MM.1S (cell line): ENCODE data around the gene YIF1A.

ENCODE experiments used
- DNase-seq: peaks from one replicate; pipeline ENCODE4 v3.0.0-alpha.2; 2015
- H2AFZ ChIP-seq: fragments of 300-600 bp; sonication (generic); 2 replicates; pipeline ENCODE4 v1.6.0; 2016; ENCODE audit warnings: antibody characterized with exemption, low read length
- H3F3A ChIP-seq: fragments of 300-600 bp; sonication (generic); 2 replicates; pipeline ENCODE4 v1.6.1; 2016; ENCODE audit warnings: mild to moderate bottlenecking, antibody characterized with exemption, low read length, moderate library complexity, mixed read lengths; ENCODE audit not compliant: insufficient read depth
- H3K27ac ChIP-seq: fragments of 300-600 bp; sonication (generic); 2 replicates; pipeline ENCODE4 v1.5.1; 2016; ENCODE audit warnings: mild to moderate bottlenecking, low read length
- H3K27me3 ChIP-seq: fragments of 300-600 bp; sonication (generic); replicated peaks from 2 replicates; pipeline ENCODE4 v1.6.0; 2016; ENCODE audit warnings: low read length; ENCODE audit not compliant: insufficient read depth
- H3K36me3 ChIP-seq: fragments of 300-600 bp; sonication (generic); replicated peaks from 2 replicates; pipeline ENCODE4 v1.6.1; 2016; ENCODE audit warnings: mild to moderate bottlenecking, low read length, mixed read lengths; ENCODE audit not compliant: insufficient read depth
- H3K4me1 ChIP-seq: fragments of 300-600 bp; sonication (generic); 2 replicates; pipeline ENCODE4 v1.6.1; 2016; ENCODE audit warnings: low read length, mixed read lengths
- H3K4me2 ChIP-seq: fragments of 300-600 bp; sonication (generic); 2 replicates; pipeline ENCODE4 v1.6.0; 2016; ENCODE audit warnings: low read depth, low read length
- H3K4me3 ChIP-seq: fragments of 300-600 bp; sonication (generic); 2 replicates; pipeline ENCODE4 v1.5.1; 2016; ENCODE audit warnings: low read length, mixed read lengths
- H3K79me2 ChIP-seq: fragments of 300-600 bp; sonication (generic); 2 replicates; pipeline ENCODE4 v1.6.1; 2016; ENCODE audit warnings: mixed run types, low read length, mixed read lengths
- H3K9ac ChIP-seq: fragments of 300-600 bp; sonication (generic); 2 replicates; pipeline ENCODE4 v1.6.1; 2016; ENCODE audit warnings: low read length, mixed read lengths
- H3K9me2 ChIP-seq: fragments of 300-600 bp; sonication (generic); replicated peaks from 2 replicates; pipeline ENCODE4 v1.6.1; 2016; ENCODE audit warnings: mild to moderate bottlenecking, low read length, mixed read lengths; ENCODE audit not compliant: insufficient read depth
- H3K9me3 ChIP-seq: fragments of 300-600 bp; sonication (generic); replicated peaks from 2 replicates; pipeline ENCODE4 v1.6.1; 2016; ENCODE audit warnings: mild to moderate bottlenecking, low read length, mixed read lengths; ENCODE audit not compliant: insufficient read depth
- H4K20me1 ChIP-seq: fragments of 300-600 bp; sonication (generic); 2 replicates; pipeline ENCODE4 v1.6.1; 2016; ENCODE audit warnings: mild to moderate bottlenecking, low read length, moderate library complexity, mixed read lengths; ENCODE audit not compliant: insufficient read depth
- CTCF ChIP-seq: fragments of 300-600 bp; sonication (generic); IDR thresholded peaks from 2 replicates; pipeline ENCODE4 v1.5.1; 2016; ENCODE audit warnings: antibody characterized with exemption, low read length, mixed read lengths
- EZH2 ChIP-seq: fragments of 300-600 bp; sonication (generic); optimal IDR thresholded peaks from 2 replicates; pipeline ENCODE3; 2017; ENCODE audit warnings: low read depth, mild to moderate bottlenecking, antibody characterized with exemption, low read length, mixed read lengths
- EZH2phosphoT487 ChIP-seq: fragments of 300-600 bp; sonication (generic); IDR thresholded peaks from 2 replicates; pipeline ENCODE4 v1.6.1; 2018; ENCODE audit warnings: antibody characterized with exemption, low read length

YIF1A gene

GRCh38 chr11:66239998-66240780 is 48.8 kb downstream of the YIF1A start:
- Histone ChIP-seq H3K9ac (no peak overlapping the region), H4K20me1 (no peaks in the 10 kb centered on the region), H3K9me2 (no peaks in the 10 kb centered on the region), H3K4me3 (no peak overlapping the region), H3F3A (no peaks in the 10 kb centered on the region), H3K4me1 (no peaks in the 10 kb centered on the region), H3K4me2 (no peak overlapping the region), H2AFZ (no peak overlapping the region), H3K27ac (no peak overlapping the region), H3K27me3 (no peaks in the 10 kb centered on the region), H3K9me3 (no peaks in the 10 kb centered on the region), H3K36me3 (no peaks in the 10 kb centered on the region), H3K79me2 (no peaks in the 10 kb centered on the region)
- TF ChIP-seq CTCF = no peak
- TF ChIP-seq EZH2 = no peak
- TF ChIP-seq EZH2phosphoT487 = no peak
- no peak for DNase-seq

GRCh38 chr11:66239511-66239910 is 49.4 kb downstream of the YIF1A start:
- Histone ChIP-seq H3K9me3 (no peaks in the 10 kb centered on the region), H3K79me2 (no peaks in the 10 kb centered on the region), H3K4me2 (no peak overlapping the region), H3K27ac (no peak overlapping the region), H3K27me3 (no peaks in the 10 kb centered on the region), H2AFZ (no peak overlapping the region), H3F3A (no peaks in the 10 kb centered on the region), H3K4me3 (no peak overlapping the region), H3K36me3 (no peaks in the 10 kb centered on the region), H3K9ac (no peak overlapping the region), H4K20me1 (no peaks in the 10 kb centered on the region), H3K4me1 (no peaks in the 10 kb centered on the region), H3K9me2 (no peaks in the 10 kb centered on the region)
- no peak for DNase-seq
- TF ChIP-seq EZH2 (no peak), CTCF (no peak), EZH2phosphoT487 (no peak)

- no peak overlapping the region for H3K27ac ChIP-seq
- H3K4me1 ChIP-seq = no peaks in the 10 kb centered on the region
- TF ChIP-seq EZH2 (no peak), EZH2phosphoT487 (no peak), CTCF (no peak)
- no peak overlapping the region for H2AFZ ChIP-seq
- no peaks in the 10 kb centered on the region for H4K20me1 ChIP-seq
- no peaks in the 10 kb centered on the region for H3K79me2 ChIP-seq
- no peaks in the 10 kb centered on the region for H3K9me3 ChIP-seq
- no peaks in the 10 kb centered on the region for H3K36me3 ChIP-seq
- H3F3A ChIP-seq = no peaks in the 10 kb centered on the region
- no peak overlapping the region for H3K4me2 ChIP-seq
- H3K4me3 ChIP-seq = no peak overlapping the region
- H3K9me2 ChIP-seq = no peaks in the 10 kb centered on the region
- no peak for DNase-seq
- no peak overlapping the region for H3K9ac ChIP-seq
- no peaks in the 10 kb centered on the region for H3K27me3 ChIP-seq
Measured at GRCh38 chr11:66238786-66239413, 50.0 kb downstream of the YIF1A start.
